GM12878 (cell line): ENCODE measurements around the gene CSMD2. TPM values are rescaled to one million over a fixed set of nuclear protein-coding genes. Genes with fewer than 3 reads are reported as not detected.

ENCODE experiments used
- BHLHE40 ChIP-seq, 2 experiments: fragments of 450-650 bp in 1 of 2; IDR thresholded peaks; 2 replicates each; pipeline ENCODE4 v1.6.1; 2011 to 2017; ENCODE audit warnings: low read depth in 2 of 2, borderline replicate concordance in 1 of 2, improper control_type of control experiment in 1 of 2, low read length in 1 of 2, mild to moderate bottlenecking in 1 of 2
- polyA plus RNA-seq, 11 experiments: library from polyadenylated mRNA; depleted of rRNA in 4 of 11; unstranded in 6 of 11; stranded (reverse) in 5 of 11; fragments of >200 nt; fragmentation: Nextera tagmentation in 4 of 11; fragmentation: Illumina TruSeq in 1 of 11; extraction: Ambion mirVana in 4 of 11; extraction: Trizol in 1 of 11; gene quantifications; 1 replicate in 1 of 11; 2 replicates in 10 of 11; pipeline versions ENCODE4 v1.2.1 to v1.2.3, GENCODE V29; 2011 to 2016; ENCODE audit warnings: inconsistent platforms in 2 of 11, missing spikeins in 2 of 11, low read depth in 1 of 11
- total RNA-seq, 4 experiments: library from RNA; depleted of rRNA in 3 of 4; stranded (reverse); fragments of >200 nt in 3 of 4; fragmentation: Illumina TruSeq in 1 of 4; extraction: Trizol in 1 of 4; gene quantifications; 2 replicates each; pipeline versions ENCODE4 v1.2.1 to v1.2.3, GENCODE V29; 2013 to 2021
- TF ChIP-seq, protein P1 (sequence below): fragments of 450-650 bp; IDR thresholded peaks from 2 replicates; pipeline ENCODE4 v1.6.1; 2018; ENCODE audit warnings: borderline replicate concordance, mild to moderate bottlenecking; ENCODE audit not compliant: partially characterized antibody
- TF ChIP-seq, protein P2 (sequence below): fragments of 450-650 bp; IDR thresholded peaks from 2 replicates; pipeline ENCODE4 v1.6.1; 2018; ENCODE audit warnings: mild to moderate bottlenecking, low read depth, moderate library complexity; ENCODE audit not compliant: partially characterized antibody
- TF ChIP-seq, protein P3 (sequence below): fragments of 450-650 bp; formaldehyde crosslinking; IDR thresholded peaks from 2 replicates; pipeline ENCODE4 v1.5.0; 2022; ENCODE audit warnings: mild to moderate bottlenecking, missing genetic modification characterization

The CSMD2 gene
- total and polyA plus RNA-seq, 10 of the 15 experiments (the other 5 are each of a cell fraction or from before 2014, with no cell fraction given), result under 0.01 TPM; not detected in 9

DNA sequence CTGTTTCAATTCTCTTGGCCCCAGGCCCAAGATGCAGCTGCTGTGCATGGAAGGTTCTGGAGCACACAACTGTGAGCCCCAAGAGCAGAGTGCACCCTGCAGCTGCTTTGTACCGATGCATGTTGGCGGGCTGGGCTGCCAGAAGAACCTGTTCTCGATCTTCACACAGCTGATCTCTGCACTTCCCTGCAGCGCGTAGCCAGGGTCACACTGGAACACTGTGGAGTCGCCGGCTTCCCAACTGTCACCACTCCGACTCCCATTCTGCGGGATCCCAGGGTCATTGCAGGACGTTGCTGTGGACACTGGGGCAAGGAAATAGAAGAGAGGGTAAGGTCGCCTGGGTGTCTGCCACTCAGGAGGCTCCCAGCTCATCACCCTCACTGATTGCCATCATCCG is 507.2 kb downstream of the CSMD2 start (continued):
- TF ChIP-seq, protein P1, sequence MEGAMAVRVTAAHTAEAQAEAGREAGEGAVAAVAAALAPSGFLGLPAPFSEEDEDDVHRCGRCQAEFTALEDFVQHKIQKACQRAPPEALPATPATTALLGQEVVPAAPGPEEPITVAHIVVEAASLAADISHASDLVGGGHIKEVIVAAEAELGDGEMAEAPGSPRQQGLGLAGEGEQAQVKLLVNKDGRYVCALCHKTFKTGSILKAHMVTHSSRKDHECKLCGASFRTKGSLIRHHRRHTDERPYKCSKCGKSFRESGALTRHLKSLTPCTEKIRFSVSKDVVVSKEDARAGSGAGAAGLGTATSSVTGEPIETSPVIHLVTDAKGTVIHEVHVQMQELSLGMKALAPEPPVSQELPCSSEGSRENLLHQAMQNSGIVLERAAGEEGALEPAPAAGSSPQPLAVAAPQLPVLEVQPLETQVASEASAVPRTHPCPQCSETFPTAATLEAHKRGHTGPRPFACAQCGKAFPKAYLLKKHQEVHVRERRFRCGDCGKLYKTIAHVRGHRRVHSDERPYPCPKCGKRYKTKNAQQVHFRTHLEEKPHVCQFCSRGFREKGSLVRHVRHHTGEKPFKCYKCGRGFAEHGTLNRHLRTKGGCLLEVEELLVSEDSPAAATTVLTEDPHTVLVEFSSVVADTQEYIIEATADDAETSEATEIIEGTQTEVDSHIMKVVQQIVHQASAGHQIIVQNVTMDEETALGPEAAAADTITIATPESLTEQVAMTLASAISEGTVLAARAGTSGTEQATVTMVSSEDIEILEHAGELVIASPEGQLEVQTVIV, result no peak
- TF ChIP-seq BHLHE40 (IDR thresholded peaks at IDR 0.05; ENCODE audit: borderline replicate concordance in 1 of 2, low read depth in 2 of 2, low read length in 1 of 2), result no peak
- TF ChIP-seq, protein P2, sequence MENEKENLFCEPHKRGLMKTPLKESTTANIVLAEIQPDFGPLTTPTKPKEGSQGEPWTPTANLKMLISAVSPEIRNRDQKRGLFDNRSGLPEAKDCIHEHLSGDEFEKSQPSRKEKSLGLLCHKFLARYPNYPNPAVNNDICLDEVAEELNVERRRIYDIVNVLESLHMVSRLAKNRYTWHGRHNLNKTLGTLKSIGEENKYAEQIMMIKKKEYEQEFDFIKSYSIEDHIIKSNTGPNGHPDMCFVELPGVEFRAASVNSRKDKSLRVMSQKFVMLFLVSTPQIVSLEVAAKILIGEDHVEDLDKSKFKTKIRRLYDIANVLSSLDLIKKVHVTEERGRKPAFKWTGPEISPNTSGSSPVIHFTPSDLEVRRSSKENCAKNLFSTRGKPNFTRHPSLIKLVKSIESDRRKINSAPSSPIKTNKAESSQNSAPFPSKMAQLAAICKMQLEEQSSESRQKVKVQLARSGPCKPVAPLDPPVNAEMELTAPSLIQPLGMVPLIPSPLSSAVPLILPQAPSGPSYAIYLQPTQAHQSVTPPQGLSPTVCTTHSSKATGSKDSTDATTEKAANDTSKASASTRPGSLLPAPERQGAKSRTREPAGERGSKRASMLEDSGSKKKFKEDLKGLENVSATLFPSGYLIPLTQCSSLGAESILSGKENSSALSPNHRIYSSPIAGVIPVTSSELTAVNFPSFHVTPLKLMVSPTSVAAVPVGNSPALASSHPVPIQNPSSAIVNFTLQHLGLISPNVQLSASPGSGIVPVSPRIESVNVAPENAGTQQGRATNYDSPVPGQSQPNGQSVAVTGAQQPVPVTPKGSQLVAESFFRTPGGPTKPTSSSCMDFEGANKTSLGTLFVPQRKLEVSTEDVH, result no peak
- TF ChIP-seq, protein P3, sequence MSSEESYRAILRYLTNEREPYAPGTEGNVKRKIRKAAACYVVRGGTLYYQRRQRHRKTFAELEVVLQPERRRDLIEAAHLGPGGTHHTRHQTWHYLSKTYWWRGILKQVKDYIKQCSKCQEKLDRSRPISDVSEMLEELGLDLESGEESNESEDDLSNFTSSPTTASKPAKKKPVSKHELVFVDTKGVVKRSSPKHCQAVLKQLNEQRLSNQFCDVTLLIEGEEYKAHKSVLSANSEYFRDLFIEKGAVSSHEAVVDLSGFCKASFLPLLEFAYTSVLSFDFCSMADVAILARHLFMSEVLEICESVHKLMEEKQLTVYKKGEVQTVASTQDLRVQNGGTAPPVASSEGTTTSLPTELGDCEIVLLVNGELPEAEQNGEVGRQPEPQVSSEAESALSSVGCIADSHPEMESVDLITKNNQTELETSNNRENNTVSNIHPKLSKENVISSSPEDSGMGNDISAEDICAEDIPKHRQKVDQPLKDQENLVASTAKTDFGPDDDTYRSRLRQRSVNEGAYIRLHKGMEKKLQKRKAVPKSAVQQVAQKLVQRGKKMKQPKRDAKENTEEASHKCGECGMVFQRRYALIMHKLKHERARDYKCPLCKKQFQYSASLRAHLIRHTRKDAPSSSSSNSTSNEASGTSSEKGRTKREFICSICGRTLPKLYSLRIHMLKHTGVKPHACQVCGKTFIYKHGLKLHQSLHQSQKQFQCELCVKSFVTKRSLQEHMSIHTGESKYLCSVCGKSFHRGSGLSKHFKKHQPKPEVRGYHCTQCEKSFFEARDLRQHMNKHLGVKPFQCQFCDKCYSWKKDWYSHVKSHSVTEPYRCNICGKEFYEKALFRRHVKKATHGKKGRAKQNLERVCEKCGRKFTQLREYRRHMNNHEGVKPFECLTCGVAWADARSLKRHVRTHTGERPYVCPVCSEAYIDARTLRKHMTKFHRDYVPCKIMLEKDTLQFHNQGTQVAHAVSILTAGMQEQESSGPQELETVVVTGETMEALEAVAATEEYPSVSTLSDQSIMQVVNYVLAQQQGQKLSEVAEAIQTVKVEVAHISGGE, result no peak
